HG03469 (cell line): ENCODE results near the gene NDUFA13.

Experiments used
- ATAC-seq: cut with Tn5 transposase; IDR thresholded peaks from one replicate; pipeline ENCODE4 v1.9.1; 2021; ENCODE audit warnings: mild to moderate bottlenecking, moderate library complexity, moderate number of reproducible peaks; ENCODE audit not compliant: unreplicated experiment

NDUFA13 gene

GRCh38 chr19:19506592-19506991 is 9.4 kb upstream of the NDUFA13 start:
- no peak for ATAC-seq

GRCh38 chr19:19507354-19507753 is 8.7 kb upstream of the NDUFA13 start:
- ATAC-seq = no peak

GRCh38 chr19:19508217-19508616 is 7.8 kb upstream of the NDUFA13 start:
- ATAC-seq = no peak

DNA sequence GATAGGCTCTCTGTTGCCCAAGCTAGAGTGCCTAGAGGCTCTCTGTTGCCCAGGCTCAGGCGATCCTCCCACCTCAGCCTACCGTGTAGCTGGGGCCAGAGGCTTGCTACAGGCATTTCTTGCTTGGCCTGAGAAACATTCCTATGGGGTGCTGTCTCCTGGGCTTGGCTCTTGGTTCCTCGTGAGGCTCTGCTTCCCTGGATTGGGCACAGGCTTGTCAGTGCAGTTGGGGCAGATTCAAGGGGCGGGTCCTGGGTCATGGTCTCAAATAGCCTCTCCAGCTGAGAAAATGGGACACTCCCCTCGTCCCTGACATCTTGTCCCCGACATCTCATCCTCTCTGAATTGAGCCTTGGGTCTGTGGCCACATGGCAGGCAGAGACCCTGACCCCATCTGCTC is 5.6 kb upstream of the NDUFA13 start:
- ATAC-seq = no peak

- ATAC-seq = no peak
Measured at GRCh38 chr19:19513682-19514081, 2.3 kb upstream of the NDUFA13 start.

DNA sequence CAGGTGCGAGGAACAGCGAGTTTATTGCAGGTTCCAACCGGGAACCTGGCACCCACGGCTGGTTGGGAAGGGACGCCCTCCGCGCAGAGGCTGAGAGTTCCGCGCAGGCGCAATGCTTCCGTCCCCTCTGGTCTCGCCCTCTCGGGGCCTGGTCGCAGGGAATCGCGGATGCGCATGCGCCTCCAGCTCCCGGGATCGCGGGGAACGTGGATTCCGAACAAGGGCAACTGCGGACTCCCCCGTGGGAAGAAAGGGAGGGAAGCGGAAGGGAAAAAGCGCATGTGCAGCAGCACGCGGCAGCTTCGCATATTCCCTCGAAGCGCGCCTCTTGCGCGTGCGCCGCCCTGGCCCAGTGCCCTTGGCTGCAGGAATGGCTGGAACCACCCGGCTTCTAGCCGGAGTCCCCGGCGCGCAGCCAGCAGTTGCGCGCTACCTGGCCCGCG is 1.8 kb upstream of the NDUFA13 start:
- ATAC-seq = no peak

DNA sequence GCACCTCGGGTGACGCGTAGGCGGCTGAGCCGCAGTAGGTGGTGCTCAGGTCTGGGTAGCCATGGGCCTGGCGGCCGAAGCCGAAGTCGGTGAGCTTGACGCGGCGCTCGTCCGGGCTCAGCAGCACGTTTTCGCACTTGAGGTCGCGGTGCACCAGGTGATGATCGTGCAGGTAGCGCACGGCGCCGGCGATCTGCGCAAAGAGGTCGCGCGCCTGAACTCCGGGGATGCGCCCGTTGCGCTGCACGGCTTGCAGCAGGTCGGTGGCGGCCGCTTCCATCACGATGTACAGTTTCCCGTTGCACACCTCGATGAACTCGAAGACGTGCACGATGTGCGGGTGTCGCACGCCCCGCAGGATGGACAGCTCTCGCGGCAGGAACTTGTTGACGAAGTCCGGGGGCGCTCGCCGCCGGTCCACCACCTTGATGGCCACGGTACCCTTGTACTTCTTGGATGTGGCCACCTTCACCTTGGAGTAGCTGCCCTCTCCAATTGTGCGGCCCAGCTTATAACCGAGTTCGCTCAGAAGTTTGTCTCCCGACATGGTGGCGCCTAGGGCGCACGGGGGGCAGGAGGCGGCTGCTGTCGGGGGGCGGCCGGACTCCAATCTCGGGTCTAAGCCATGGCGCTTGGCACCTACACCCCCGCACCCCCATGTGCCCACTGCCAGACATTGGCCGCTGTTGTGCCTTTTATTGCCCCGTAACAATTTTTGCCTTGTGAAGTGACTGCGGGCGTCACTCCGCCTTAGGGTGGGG is 964 bp upstream of the NDUFA13 start, which contains the start of gene TSSK6:
TSS of gene TSSK6 (minus strand) at position 668 of the 761 bp plus-strand sequence. CDS start at position 547, 121 bp downstream.
- no peak for ATAC-seq

GRCh38 chr19:19517235-19517619 is 1.2 kb downstream of the NDUFA13 start:
- ATAC-seq = no peak

- ATAC-seq = no peak
Measured at GRCh38 chr19:19520989-19521388, 5.0 kb downstream of the NDUFA13 start.

DNA sequence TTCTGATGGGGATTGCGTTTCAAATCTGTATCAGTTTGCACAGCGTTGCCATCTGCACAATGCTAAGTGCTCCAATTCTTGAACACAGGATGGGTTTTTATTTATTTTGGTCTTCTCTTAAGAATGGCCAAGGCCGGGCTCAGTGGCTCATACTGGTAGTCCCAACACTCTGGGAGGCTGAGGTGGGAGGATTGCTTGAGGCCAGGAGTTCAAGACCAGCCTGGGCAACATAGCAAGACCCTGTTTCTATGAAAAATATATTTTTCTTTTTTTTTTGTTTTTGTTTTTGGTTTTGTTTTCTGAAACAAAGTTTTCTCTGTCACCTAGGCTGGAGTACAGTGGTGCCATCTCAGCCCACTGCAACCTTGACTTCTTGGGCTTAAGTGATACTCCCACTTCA is 7.2 kb downstream of the NDUFA13 start:
- no peak for ATAC-seq

DNA sequence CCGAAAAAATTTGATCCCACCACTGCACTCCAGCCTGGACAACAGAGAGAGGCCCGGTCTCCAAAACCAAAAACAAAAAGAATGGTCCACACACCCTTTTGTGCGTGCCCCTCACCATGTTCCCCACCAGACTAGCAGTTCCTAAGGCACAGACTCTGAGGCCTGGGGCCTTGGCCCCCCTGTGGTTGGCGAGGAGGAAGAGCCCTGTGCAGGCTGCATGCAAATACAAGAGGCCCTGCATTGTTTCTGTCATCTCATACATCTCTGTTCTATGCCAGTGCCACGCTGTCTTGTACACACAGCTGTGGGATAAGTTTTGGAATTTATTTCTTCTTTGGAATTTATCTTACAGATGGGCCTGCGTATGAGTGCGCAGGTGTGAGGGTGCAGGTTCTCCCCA is 8.0 kb downstream of the NDUFA13 start:
- no peak for ATAC-seq

GRCh38 chr19:19525611-19526380 is 9.8 kb downstream of the NDUFA13 start:
- no peak for ATAC-seq

DNA sequence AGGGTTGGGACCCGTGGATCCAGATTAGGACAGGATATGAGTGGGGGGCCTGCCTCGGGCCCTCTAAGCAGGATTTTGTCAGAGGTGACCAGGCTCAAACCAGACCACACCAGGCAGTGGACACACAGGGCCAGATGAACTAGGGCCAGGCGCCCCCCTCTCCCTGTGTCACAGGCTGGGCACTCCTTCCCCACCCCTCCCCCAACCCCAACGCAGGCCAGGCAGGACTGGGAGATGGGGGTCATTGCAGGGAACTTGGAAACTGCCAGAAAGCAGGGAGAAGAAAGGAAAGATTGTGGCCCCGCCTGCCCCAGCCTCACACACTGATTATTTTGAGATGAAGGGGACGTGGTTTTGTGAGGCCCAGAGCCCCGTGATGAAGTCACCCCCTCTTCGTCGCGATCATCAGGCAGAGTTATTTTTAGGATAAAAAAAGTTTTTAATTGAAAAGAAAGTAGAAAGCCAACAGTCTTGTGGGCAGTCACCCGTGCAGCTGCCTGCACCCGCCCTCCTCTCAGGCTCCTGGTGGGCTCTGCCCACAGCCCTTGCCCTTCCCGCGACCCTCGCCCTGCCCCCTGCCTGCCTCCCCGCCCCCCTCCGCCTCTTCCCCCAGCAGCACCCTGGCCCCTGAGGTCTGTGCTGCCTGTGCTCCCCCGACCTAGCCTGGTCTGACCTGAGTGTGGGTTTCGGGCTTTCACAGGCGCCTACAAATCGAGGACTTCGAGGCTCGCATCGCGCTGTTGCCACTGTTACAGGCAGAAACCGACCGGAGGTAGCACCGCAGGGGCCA is 10.8 kb downstream of the NDUFA13 start:
- ATAC-seq = no peak

DNA sequence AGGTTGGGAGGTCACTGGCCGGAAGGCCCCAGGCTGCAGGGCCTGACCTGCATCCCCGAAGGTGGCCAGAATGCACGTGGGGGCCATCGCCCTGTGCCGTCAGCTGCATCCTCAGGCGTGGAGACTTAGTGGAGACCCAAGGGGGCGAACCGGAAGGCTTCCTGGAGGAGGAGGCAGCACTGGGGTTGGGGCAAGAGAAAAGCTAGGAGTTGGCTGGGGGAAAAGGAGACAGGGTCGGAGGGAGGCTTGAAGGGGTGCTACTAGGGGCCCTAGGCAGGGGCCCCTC is 11.3 kb downstream of the NDUFA13 start:
- no peak for ATAC-seq

DNA sequence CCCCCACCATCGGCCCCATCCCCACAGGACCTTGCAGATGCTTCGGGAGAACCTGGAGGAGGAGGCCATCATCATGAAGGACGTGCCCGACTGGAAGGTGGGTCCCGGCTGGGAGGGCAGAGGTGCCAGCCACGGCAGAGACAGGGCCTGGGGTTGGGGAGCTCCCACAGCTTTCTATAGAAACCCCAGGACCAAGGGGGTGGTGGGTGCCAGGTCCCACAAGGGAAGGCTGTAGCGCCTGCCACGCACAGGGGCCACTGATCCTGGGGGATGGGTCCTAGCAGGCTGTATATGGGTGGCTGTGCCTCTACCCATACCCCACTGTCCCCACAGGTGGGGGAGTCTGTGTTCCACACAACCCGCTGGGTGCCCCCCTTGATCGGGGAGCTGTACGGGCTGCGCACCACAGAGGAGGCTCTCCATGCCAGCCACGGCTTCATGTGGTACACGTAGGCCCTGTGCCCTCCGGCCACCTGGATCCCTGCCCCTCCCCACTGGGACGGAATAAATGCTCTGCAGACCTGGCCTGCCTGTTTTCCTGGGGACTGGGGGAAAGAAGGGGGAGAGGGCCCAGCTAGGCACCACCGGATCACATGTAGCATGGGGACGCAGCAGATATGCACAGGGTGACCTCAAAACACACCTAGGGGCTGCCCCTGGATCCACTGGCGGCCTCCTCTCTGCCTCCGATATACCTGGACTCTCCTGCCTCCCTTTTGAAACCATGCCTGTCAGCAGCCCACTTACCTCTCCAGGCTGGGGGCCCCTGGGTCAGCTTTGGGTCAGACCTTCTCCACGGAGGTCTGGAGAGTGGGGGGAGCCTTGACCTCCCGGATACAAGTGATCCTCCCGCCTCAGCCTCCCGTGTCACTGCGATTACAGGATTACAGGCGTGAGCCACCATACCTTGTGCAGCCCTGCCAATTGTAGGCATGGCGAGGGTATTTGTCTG is 11.9 kb downstream of the NDUFA13 start:
- no peak for ATAC-seq

GRCh38 chr19:19528721-19529490 is 12.9 kb downstream of the NDUFA13 start, which contains the start of gene YJEFN3:
TSS of gene YJEFN3 (plus strand) at chr19:19528911. CDS start at chr19:19528933, 22 bp downstream.
- no peak for ATAC-seq

DNA sequence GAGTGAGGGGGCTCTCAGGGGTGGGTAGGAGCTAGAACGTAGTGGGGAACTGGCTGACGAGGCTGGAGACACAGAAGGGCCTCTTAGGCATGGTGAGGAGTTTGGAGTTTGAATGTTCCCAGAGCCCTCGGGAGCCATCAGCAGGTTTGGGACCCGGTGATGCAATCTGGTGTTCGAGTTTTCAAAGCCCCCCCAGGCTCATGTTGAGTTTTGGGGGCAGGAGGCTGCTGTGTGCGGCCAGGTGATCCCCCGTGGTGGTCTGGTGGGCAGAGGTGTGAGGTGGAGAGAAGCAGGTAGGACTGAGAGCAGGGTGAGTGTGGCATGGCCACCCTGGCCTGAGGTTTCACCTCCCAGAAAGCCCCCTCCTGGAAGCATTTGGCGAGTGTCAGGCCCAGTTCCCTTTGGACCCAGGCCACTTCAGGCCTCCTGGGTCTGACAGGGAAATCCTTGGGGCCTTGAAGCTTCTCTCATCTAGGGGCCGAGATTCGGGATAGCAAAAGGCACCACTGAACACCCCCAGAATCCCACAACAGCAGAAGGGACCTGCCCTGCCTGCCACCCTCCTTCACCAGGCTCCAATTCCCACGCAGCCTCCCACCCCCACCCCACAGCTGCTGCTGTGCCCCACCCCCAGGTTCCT is 13.9 kb downstream of the NDUFA13 start:
- ATAC-seq = no peak

GRCh38 chr19:19530423-19530804 is 14.4 kb downstream of the NDUFA13 start:
- ATAC-seq = no peak

DNA sequence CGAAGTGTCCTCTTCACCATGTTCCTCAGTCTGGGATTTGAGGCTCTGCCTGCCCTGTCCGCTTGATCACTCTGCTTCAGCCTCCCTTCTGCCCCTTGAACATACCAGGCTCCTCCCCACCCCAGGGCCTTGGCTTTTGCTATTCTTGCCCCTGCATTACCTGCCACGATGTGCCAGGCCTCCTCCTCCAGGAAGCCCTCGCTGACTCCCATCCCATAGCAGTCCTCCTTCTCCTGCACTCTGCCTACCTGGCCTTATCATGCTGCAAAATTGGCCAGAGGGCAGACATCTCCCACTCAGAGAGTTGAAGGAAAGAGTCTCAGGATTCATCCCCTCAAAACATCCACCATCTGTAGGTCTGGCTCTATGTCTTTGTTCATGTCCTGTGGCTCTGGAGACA is 14.9 kb downstream of the NDUFA13 start:
- no peak for ATAC-seq
